Vagina (tissue), 2 donors: ENCODE data around the gene CD6.

Source experiments
- CTCF ChIP-seq, 3 experiments: fragments of 450-650 bp in 2 of 3; fragments of 200-600 bp in 1 of 3; sonication (generic) in 1 of 3; IDR thresholded peaks; one replicate each; pipeline ENCODE4 v1.5.1; 2017 to 2019; ENCODE audit warnings: antibody characterized with exemption in 3 of 3, mild to moderate bottlenecking in 2 of 3, moderate library complexity in 2 of 3
- POLR2A ChIP-seq, 2 donors: fragments of 450-650 bp; IDR thresholded peaks; one replicate each; pipeline ENCODE4 v1.6.1; 2017; ENCODE audit warnings: antibody characterized with exemption in 2 of 2, mild to moderate bottlenecking in 2 of 2, moderate library complexity in 2 of 2

DNA sequence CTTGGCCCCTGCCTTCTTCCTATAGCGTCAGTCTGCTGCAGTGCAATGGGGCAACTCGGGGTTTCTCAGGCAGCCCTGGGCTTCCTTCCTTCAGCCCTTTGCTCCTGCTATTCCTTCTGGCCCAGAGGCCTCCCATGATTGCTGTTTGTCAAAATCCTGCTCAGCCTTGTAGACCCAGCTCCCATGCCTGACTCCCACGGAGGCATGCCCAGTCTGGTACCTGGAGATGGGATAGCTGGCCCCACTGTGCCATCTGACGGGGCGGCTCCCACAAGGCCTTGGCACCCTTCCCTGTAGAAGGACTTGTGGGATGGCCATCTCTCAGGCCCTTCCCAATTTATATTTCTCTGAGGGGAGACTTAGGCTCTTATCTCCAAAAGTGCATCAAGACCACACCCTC is 590 bp upstream of the CD6 start:
- no peak for TF ChIP-seq CTCF (IDR thresholded peaks at IDR 0.05)
- TF ChIP-seq POLR2A (IDR thresholded peaks at IDR 0.05): no peak
